GM18867 (cell line): ENCODE measurements around the gene LCMT2.
"Not testable (repeated sequence)": the region's sequence is repeated elsewhere in the genome, so short reads cannot be mapped to it uniquely, and the experiment has no call there.

Experiments used
- ATAC-seq: cut with Tn5 transposase; IDR thresholded peaks from one replicate; pipeline ENCODE4 v1.9.1; 2021; ENCODE audit warnings: mild to moderate bottlenecking, moderate library complexity; ENCODE audit not compliant: unreplicated experiment

LCMT2 gene

DNA sequence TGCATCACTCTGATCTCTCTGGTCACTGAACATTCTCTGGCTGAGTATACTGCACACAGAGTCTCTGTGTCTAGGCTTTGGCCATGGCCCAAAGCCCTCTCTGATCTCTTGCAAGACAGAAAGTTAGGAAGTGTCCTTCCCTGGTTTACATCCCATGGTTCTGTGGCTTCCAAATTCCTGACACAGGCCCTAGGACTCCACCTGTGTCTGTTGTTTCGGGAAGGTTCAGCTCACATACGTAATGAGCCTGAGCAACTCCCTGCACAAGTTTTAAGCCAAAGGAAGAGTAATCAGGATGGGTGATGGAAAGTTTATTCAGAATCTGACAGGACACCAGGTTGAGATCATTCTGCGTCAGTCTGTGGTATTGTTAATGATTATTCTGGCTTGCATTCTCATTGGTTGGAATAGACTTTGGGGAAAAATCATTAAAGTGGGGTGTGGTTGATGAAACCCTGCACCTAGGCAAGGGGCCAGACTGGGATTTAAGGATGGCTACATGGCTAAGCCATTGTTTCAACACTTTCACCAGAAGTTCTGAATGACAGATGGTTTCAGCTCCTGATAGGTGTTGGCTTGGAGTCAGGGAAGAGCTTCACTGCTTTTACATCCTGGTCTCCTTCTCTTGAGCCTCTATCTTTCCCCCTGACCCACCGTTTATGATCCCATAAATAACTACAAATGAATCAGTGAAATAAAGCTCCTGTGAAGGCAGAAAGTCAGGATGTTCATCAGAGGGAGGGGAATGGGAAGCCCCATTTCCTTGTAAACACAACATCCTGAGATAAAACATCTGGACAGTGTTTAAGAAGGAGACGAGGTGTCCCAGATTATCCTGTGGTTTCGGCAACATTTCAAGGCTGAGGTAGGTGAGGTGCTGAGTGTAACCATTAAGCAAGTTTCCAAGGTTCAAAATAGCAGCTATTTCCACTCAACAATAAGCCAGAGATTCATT is 14.1 kb downstream of the LCMT2 start:
- ATAC-seq: no peak

DNA sequence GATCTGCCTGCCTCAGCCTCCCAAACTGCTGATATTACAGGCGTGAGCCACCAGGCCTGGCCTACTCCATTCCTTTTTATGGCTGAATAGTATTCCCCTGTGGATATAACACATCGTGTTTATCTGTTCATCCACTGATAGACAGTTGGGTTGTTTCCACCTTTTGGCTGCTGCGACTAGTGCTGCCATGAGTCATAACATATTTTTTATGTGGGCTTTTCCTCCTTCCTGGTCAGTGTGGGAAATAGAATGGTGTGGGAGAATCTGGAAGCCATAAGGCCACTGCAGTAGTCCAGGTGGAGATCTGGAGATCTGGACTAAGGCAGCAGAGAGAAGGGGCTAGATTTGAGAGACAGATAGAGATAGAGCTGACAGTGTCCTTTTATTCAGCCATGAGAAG is 16.2 kb downstream of the LCMT2 start:
- no peak for ATAC-seq

DNA sequence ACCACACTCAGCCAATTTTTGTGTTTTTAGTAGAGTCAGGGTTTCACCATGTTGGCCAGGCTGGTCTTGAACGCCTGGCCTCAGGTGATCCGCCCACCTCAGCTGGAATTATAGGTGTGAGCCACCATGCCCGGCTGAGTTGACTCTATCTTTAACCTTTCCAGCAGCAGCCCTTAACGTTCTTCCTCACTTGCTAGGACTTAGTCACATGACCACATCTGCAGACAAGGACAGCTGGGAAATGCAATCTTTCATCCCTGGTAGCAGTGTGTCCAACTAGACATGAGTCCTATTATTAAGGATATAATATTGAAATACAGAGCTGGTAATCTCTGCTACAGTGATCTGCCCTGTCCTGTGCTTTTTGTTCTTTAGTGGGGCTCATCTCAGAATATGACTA is 18.0 kb downstream of the LCMT2 start:
- no peak for ATAC-seq

DNA sequence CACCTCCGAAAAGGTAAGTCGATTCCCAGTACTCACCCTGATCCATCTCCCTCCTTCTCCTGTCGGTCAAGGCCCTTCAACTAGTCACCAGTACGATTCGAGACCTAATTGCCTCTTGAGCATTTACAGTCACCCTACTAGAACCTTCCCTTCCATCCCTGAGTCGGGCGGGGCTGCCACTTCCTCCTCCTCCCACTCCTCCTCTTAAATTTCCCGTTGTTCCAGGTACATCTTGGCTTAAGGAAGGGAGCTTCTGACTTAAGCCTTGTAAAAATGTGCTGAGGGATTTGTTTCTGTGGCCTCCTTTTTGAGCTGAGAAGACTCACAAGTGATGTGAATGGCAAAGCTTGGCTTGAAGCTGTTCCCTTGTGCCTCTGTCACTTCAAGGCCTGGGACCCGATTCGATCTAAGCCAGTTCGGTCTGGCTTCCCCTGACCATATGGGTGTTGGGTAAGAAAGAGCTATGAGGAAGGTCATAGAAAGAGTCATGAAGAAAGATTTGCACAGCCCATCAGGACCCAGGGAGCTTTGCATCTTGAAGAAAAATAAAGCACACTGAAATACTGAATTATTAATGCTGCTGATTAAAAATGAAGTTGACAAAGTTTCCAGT is 28.1 kb downstream of the LCMT2 start, which contains the start of gene TGM7:
Gene TGM7 (minus strand): TSS at position 51 of the 613 bp plus-strand sequence.
- no peak for ATAC-seq

DNA sequence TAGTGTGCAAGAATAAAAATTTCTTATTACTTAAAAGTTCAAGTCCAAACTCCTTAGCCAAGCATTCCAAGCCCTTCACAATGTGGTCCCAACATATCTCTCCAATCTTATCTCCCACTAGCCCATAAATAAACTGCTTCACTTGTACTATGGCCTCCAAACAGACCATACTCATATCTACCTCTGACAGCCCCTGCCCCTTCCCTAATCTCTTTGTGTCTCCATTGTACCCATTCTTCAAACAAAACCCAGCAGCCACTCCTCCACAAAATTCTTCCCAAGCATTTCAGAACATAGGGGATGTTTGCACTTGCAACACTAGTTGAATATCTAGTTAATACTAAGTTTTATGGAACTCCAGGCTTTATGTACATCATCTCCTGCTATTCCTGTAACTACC is 30.5 kb downstream of the LCMT2 start:
- no peak for ATAC-seq

DNA sequence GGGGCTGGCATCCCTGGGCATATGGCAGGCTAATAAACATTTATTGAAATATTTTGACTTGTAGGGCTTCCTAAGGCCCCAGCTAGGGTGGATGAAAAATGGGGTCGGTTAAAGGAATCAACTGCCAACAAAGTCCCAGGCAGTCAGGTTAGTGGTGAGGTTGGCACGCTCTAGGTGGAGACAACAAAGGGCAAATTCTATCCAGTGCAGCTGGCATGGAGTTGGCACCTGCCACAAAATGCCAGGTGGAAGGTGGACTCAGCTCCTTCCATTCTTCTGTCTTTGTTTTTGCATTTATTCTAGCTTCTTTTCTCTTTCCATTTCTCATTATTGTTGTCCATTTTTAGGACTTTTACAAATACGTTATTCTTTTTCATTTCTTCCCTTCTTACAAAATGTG is 31.0 kb downstream of the LCMT2 start:
- no peak for ATAC-seq

DNA sequence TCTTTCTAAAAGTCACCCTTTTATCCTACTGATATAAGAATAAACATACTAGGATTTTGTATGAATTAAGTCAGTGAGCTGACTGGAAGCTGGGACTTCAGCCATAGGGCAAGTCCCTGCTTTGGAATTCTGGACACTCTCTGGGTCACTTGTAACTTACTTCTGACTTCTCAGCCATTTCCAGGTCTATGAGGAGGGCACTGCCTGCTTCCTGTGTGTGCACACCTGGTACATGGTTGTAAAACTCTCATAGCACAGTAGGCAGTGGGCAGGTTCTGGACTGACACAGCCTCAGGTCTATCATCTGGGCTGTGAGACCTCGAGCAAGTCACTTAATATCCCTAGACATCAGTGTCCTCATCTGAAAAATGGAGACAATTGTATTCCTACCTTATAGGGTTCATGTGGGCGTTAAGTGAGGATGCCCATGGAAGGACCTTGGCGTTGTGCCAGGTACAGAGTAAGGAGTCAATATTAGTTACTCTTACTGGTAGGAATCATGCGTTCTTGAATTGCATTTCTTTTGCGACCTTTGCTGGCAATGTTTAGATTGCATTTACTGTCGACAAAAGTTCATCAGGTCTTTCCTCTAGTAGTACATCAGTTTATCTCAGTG is 36.2 kb downstream of the LCMT2 start:
- no peak for ATAC-seq

DNA sequence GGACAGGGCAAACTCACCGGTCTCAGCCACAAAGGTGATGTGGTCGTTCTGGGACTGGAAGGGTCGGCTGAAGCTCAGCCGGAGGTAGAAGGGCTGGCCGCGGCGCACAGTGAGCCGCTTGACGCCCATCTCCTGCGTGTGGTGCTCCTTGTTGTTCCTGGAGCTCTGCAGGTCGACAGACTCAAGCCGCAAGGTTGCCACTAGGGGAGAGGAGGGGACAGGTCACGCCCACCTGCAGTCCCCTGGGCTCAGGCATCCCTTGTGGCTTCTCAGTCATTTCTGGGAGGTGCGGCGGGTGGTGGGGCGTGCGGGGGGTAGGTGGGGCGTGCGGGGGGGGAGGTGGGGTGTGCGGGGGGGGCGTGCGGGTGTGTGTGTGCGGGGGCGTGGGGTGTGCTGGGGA is 36.9 kb downstream of the LCMT2 start:
- ATAC-seq: no peak

DNA sequence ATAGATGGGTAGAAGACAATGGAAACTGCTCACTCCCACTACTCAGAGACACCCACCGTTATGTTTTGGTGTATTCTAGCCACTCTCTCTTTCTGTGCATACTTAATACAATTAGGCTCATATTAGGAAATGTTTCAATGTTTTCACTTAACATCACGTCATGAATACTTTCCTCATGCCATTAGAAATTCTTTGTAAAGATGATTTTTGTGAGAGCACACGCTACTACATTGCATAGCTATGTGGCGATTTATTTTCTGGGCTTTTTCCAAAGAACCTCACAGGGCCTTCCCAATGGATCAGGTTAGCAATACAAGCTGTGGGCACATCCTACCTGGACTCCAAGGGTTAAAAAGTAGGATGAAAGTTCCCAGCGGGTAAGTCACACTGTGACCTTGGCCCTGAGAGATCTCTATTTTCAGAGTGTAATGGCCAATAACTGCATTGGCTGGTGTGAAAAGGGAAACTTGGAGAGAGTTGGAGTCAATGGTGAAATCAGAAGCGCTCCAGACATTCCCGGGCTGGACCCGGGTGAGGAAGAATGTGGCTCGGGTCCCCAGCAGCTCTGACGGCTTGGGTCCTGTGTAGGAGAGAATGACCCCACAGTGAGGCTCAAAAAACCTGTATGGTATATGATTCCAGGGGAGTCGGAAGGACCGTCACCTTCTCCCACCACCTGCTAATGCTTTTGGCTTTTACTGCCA is 37.8 kb downstream of the LCMT2 start:
- ATAC-seq: no peak

DNA sequence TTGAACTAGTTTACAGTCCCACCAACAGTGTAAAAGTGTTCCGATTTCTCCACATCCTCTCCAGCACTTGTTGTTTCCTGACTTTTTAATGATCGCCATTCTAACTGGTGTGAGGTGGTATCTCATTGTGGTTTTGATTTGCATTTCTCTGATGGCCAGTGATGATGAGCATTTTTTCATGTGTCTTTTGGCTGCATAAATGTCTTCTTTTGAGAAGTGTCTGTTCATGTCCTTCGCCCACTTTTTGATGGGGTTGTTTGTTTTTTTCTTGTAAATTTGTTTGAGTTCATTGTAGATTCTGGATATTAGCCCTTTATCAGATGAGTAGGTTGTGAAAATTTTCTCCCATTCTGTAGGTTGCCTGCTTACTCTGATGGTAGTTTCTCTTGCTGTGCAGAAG is 40.7 kb downstream of the LCMT2 start:
- not testable (repeated sequence) for ATAC-seq

DNA sequence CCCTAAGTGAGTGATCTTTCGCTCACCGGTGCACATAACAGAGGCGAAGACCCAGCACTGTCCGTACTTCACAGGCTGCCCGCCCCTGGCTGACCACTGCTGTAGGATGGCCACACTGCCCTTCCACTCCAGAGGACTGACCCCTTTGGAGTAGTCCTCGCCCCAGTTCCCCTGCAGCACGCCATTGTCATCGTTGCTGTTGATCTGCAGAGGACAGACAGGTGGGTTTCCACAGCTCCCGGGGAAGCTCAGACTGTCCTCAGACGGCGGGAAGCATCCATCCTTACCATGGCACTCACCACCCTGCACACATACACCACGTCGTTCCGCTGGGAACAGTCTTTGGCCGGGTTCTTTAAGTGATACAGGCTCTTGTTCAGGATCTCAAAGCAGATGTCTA is 43.1 kb downstream of the LCMT2 start:
- no peak for ATAC-seq

DNA sequence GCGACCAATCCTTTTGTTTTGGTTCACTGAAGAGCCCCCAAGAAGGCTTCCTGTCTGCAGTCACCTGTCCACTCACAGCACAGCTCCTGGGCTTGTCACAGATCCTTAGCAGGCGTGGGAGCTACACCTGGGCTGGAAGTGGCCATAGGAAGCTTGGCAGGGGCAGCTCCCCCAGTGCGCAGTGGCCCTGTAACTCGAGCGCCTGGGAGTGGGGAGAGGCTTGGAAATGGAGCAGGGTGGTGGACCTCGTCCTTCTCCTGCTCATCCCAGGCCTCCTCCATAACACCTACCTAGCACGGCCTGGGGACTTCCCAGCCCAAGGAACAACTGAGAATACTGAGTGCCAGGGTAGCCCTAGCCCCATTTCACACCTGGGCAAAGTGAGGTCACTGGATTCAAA is 44.3 kb downstream of the LCMT2 start:
- ATAC-seq: no peak

DNA sequence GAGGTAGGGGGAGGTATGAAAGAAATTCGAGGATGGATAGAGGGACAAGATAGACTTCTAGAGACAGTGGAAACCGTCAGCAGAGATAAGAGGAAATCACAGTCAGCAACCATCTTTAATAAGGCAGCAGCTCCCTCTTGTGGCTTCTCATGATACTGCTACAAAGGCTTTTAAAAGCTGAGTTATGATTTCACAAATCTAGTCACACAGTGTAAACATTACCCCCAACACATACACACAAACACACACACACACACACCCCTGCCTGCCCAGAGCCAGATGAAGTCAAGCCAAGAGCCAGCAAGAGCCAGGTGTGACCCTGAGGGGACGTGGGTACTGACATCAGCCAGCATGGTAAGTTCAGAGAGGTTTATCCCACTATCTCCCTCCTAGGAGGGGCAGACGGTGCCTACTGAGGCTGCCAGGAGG is 44.8 kb downstream of the LCMT2 start:
- ATAC-seq: no peak

DNA sequence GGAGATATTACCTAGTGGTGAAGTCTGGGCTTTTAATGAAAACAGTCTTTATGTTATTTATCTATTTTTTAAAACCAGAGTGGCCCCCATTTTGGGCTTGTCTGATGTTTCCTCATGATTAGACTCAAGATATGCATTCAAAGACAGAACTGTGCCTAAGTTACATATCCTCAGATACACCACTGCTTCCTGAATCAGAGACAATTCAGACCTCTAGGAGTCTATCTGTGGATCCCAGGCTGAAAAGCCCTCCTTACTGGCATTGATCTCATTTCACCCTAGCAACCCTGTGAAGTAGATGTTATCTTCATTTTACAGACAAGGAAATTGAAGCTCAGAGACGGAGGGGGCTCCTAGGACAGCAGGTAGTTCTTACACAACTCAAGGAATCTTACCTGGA is 46.8 kb downstream of the LCMT2 start:
- no peak for ATAC-seq

DNA sequence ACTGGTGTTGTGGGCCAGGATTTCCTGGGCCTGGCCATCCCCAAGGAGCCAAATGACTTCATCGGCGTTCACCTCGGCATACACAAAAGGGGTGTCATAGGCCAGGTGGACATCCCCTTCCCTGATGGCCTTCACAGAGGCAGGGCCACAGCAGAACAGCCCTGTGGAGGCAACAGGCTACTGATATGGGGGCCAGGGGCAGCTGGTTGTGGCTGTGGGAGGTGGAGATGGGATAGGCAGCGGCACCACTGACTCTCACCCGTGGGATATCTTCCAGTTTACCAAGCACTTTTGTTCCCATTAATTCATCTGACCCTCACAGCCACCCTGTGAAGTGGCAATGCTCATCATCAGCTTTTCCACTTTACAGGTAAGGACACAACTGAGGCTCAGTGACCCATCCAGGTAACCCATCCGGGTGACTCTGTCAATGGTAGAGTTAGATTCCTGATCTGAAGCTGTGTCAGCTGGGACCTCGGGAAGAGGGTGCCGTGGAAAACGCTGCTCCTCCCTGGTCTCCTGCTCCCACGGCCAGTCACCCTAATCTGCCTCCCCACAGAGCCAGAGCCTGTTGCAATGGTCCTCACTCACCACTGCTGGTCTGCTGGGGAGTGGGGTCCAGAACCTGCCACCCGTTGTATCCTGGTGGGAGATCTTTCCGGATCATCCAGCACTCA is 48.3 kb downstream of the LCMT2 start:
- no peak for ATAC-seq

DNA sequence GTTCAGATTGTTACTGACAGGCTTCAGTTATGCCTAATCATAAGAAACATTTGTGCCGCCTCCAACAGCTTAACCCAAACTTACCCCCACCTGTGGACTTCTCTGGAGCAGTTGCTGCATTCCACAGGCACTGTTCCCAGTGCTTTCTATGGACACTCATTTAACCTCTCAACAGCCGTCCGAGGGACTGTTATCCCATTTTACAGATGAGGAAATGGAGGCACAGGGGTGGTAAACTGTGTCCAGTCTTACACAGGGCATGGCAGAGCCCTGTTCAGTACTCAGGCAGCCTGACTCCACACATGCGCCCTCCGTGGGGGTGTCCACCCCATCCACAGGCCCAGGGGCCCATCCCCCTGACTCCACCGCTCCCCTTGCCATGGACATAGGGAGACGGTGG is 49.4 kb downstream of the LCMT2 start:
- ATAC-seq: no peak

DNA sequence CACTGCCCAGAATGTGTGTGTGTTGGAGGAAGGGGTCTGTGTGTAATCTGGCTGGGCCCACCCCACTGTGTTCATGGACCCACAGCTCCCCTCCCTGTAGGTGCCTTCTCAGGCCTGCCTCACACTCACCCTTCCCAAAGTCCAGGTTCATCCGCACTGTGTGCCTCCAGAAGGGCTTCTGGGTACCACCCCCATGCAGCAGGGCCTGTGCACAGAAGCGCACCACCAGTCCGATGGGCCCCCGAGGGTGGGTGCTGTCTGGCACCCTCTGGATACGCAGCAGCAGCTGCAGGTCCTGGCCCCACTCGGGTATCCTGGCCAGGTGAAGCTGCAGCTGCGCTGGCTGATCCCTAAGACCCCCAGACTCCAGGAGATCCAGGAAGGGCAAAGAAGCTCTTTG is 50.9 kb downstream of the LCMT2 start:
- no peak for ATAC-seq

DNA sequence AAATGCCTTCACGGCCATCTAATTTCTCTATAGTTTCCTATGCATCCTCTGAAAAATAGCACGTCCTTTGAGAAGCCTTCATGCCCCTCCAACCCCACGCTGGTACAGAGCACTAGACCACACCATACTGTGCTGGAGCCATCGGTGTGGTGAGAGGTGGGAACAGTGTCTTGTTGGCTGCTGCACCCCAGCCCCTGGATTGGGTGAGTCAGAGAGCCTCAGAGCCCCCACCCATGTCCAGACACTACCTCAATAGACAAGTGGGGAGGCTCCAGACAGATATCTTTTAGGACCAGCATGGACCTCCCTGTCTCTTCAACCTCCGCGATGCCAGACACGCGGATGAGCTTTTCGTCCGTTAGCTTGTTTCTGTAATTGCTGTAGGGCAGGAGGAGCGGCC is 51.5 kb downstream of the LCMT2 start:
- ATAC-seq: no peak

DNA sequence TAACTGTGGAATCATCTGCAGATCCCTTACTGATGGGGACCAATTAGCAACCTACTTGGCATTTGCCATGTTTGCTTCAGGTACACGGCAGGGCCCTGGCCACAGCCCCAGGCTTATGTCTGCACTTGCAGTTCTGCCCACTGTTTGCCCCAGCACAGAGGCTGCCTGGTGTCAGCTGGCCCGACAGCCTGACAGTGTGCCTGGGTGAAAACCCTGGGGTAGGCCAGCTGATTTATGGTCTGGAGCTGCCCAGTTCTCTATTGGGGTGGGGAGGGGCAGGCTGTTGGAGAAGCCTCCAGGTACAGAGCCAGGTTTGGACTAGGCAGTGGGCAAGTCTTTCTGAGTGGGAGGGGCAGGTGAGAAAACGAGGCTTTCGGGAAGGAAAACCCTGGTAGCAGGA is 52.5 kb downstream of the LCMT2 start:
- no peak for ATAC-seq

DNA sequence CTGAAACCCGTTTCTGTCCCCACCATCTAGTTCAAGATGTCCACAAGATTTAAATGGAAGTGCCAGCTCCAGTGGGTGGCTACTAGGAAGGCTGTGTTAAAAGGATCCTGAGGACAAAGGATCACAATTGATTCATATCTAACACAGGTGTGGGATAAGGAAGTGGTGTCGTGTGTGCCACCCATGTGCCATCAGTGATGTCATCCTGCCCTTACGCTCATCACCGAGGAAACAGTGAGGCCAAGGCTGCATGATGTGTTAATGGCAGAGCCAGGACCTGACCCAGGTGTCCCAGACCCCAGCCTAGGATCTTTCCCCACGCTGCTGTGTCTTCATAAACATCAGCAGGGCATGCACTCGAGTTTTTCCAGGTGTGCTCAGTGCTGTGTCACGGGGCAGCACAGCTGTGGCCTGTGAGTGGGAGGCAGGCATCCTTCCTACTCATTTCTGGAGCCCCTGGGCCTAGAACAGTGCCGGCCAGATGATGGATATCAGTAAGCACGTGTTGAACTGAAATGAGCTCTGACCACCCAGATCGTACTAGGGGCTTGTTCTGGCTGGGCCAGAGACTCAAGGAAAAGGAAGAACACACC is 53.0 kb downstream of the LCMT2 start:
- no peak for ATAC-seq
